B cell (primary cell): ENCODE results near the gene ILDR2.

Source experiments
- EZH2 ChIP-seq: IDR thresholded peaks from 2 replicates; pipeline ENCODE4 v1.6.1; 2012; ENCODE audit warnings: borderline replicate concordance, low read depth, mild to moderate bottlenecking, moderate library complexity, low read length; ENCODE audit not compliant: insufficient read depth, poor library complexity, severe bottlenecking
- TF ChIP-seq, protein P1 (sequence below): fragments of 200-600 bp; IDR thresholded peaks from one replicate; pipeline ENCODE4 v1.8.0; 2022; ENCODE audit warnings: antibody characterized with exemption, mild to moderate bottlenecking

DNA sequence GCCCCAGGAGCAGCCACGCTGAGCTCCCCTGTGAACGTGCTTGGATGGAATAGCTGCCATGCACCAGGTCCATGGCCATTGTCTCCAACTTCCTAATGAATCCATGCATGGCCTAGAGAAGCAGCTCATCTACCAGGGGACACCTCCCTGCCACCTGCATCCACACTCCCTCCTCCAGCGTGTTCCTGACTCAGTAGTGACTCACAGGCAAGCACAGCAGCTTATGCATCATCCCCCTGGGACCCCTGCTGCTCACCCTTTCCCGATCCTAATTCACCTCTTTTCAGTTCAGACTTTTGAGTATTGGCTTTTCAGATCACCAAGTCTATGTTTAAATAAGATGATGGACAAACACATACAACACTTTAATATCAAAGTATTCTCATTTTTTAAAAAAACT lies 59.4 kb downstream of the ILDR2 start:
- no peak for TF ChIP-seq EZH2
- TF ChIP-seq, protein P1, sequence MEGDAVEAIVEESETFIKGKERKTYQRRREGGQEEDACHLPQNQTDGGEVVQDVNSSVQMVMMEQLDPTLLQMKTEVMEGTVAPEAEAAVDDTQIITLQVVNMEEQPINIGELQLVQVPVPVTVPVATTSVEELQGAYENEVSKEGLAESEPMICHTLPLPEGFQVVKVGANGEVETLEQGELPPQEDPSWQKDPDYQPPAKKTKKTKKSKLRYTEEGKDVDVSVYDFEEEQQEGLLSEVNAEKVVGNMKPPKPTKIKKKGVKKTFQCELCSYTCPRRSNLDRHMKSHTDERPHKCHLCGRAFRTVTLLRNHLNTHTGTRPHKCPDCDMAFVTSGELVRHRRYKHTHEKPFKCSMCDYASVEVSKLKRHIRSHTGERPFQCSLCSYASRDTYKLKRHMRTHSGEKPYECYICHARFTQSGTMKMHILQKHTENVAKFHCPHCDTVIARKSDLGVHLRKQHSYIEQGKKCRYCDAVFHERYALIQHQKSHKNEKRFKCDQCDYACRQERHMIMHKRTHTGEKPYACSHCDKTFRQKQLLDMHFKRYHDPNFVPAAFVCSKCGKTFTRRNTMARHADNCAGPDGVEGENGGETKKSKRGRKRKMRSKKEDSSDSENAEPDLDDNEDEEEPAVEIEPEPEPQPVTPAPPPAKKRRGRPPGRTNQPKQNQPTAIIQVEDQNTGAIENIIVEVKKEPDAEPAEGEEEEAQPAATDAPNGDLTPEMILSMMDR = no peak
